Activated CD8-positive, alpha-beta T cell treated with anti-CD3 and anti-CD28 coated beads for 36 hours (primary cell): ENCODE data around the gene SMIM35. TPM values are rescaled to one million over a fixed set of nuclear protein-coding genes. Genes with fewer than 3 reads are reported as not detected.

Source experiments
- ATAC-seq: fragments of 200-7000 bp; cut with Tn5 transposase; one replicate; pipeline ENCODE4 v1.10.0; 2021; ENCODE audit warnings: mild to moderate bottlenecking, moderate library complexity
- CTCF ChIA-PET: fragments of 350-600 bp; sonication (Branson Sonifier 250); formaldehyde crosslinking; loops from one replicate; lab custom pipeline; 2021; ENCODE audit warnings: antibody characterized with exemption; lab: Charles Lee
- POLR2A ChIA-PET: fragments of 350-600 bp; sonication (Branson Sonifier 250); formaldehyde crosslinking; loops from one replicate; lab custom pipeline; 2021; ENCODE audit warnings: antibody characterized with exemption; lab: Charles Lee
- DNase-seq: peaks from one replicate; pipeline ENCODE4 v3.0.0-alpha.2; 2020
- H3K27ac Mint-ChIP-seq: one replicate; pipeline ENCODE4 v1.8.0; 2021; ENCODE audit warnings: mild to moderate bottlenecking, mixed read lengths
- H3K27me3 Mint-ChIP-seq: one replicate; pipeline ENCODE4 v1.8.0; 2021; ENCODE audit warnings: mixed read lengths
- H3K36me3 Mint-ChIP-seq: one replicate; pipeline ENCODE4 v1.8.0; 2021; ENCODE audit warnings: low read depth, mixed read lengths
- H3K4me1 Mint-ChIP-seq: one replicate; pipeline ENCODE4 v1.8.0; 2021; ENCODE audit warnings: low read depth, mixed read lengths
- H3K4me3 Mint-ChIP-seq: one replicate; pipeline ENCODE4 v1.8.0; 2021; ENCODE audit warnings: mild to moderate bottlenecking, moderate library complexity, mixed read lengths
- H3K9me3 Mint-ChIP-seq: one replicate; pipeline ENCODE4 v1.8.0; 2021; ENCODE audit warnings: mixed read lengths
- CTCF ChIP-seq: fragments of 200-600 bp; IDR thresholded peaks from one replicate; pipeline ENCODE4 v1.8.0; 2022; ENCODE audit warnings: antibody characterized with exemption, mild to moderate bottlenecking
- intact Hi-C: fragments of 100-400 bp; cut with micrococcal nuclease; formaldehyde crosslinking; loops from one replicate; pipeline ENCODE4 v1.10.0; 2022
- total RNA-seq, 2 experiments: library from RNA; stranded (reverse); gene quantifications; one replicate each; pipeline ENCODE4 v1.2.3, GENCODE V29; 2021

Gene SMIM35
- total RNA-seq, 2 experiments from 2014 or later, result 0.27 to 0.32 TPM

- H3K4me1 Mint-ChIP-seq, result peaks cover 83% of the 10 kb centered on the region
- peak overlapping the region; percentile 73 for H3K4me3 Mint-ChIP-seq
- H3K27me3 Mint-ChIP-seq, result no peaks in the 10 kb centered on the region
- intact Hi-C loops, result no loop called here
- DNase-seq (no peak), ATAC-seq (no peak)
- H3K27ac Mint-ChIP-seq, result peak overlapping the region; percentile 94
- TF ChIP-seq CTCF, result no peak
- ChIA-PET CTCF (interaction anchor here (1.0 to 31.9 kb wide), 5 partner anchors 11 to 75 kb away, joined by 3 to 386 read pairs (median 11); no protein-coding TSS in a partner anchor), POLR2A (interaction anchor here (0.8 to 32.8 kb wide), 7 partner anchors 12 to 152 kb away, joined by 3 to 710 read pairs (median 6); partner anchors contain the start of genes FXYD2 and IL10RA)
- peaks cover 6% of the 10 kb centered on the region for H3K9me3 Mint-ChIP-seq
- H3K36me3 Mint-ChIP-seq, result peaks cover 44% of the 10 kb centered on the region
Observed at GRCh38 chr11:117977029-117977428, 109.7 kb downstream of the SMIM35 start.

GRCh38 chr11:117976445-117976844, 110.3 kb downstream of the SMIM35 start:
- ChIA-PET CTCF (interaction anchor here (1.0 to 31.9 kb wide), 4 partner anchors 11 to 76 kb away, joined by 3 to 386 read pairs (median 34); no protein-coding TSS in a partner anchor), POLR2A (interaction anchor here (0.9 to 32.8 kb wide), 5 partner anchors 24 to 77 kb away, joined by 3 to 710 read pairs (median 6); partner anchors contain the start of gene IL10RA)
- DNase-seq (no peak), ATAC-seq (no peak)
- peaks cover 6% of the 10 kb centered on the region for H3K9me3 Mint-ChIP-seq
- H3K4me3 Mint-ChIP-seq, result peak overlapping the region; percentile 73
- no peak for TF ChIP-seq CTCF
- intact Hi-C loops, result no loop called here
- no peaks in the 10 kb centered on the region for H3K27me3 Mint-ChIP-seq
- H3K36me3 Mint-ChIP-seq, result peaks cover 44% of the 10 kb centered on the region
- H3K27ac Mint-ChIP-seq, result peak overlapping the region; percentile 94
- H3K4me1 Mint-ChIP-seq, result peaks cover 81% of the 10 kb centered on the region

- DNase-seq, result no peak
- intact Hi-C loops, result no loop called here
- Mint-ChIP-seq H3K9me3 (peaks cover 6% of the 10 kb centered on the region), H3K27me3 (no peaks in the 10 kb centered on the region), H3K27ac (peak overlapping the region; percentile 58), H3K36me3 (peaks cover 33% of the 10 kb centered on the region), H3K4me3 (no peak overlapping the region), H3K4me1 (peaks cover 88% of the 10 kb centered on the region)
- ATAC-seq, result no peak
- ChIA-PET CTCF (interaction anchor here (1.6 to 31.9 kb wide), 5 partner anchors 9 to 165 kb away, joined by 5 to 386 read pairs (median 7); no protein-coding TSS in a partner anchor), POLR2A (interaction anchor here (0.7 to 32.8 kb wide), 7 partner anchors 8 to 1088 kb away, joined by 3 to 710 read pairs (median 5); partner anchors contain the start of gene IL10RA)
- no peak for TF ChIP-seq CTCF
Observed at GRCh38 chr11:117973503-117973860, 113.3 kb downstream of the SMIM35 start.

- Mint-ChIP-seq H3K4me3 (no peak overlapping the region), H3K9me3 (peaks cover 3% of the 10 kb centered on the region), H3K4me1 (peaks cover 87% of the 10 kb centered on the region), H3K27me3 (no peaks in the 10 kb centered on the region), H3K27ac (peak overlapping the region; percentile 58), H3K36me3 (peaks cover 33% of the 10 kb centered on the region)
- CTCF ChIA-PET, result interaction anchor here (0.6 to 31.9 kb wide), 6 partner anchors 8 to 165 kb away, joined by 3 to 386 read pairs (median 7); no protein-coding TSS in a partner anchor
- DNase-seq, result no peak
- no peak for TF ChIP-seq CTCF
- ATAC-seq, result no peak
- POLR2A ChIA-PET, result interaction anchor here (0.7 to 32.8 kb wide), 6 partner anchors 7 to 1088 kb away, joined by 3 to 710 read pairs (median 4); partner anchors contain the start of gene IL10RA
- intact Hi-C loops, result no loop called here
Observed at GRCh38 chr11:117972629-117973502, 113.9 kb downstream of the SMIM35 start.
